IPS-20b (cell line): ENCODE results near the gene ACADS.

ENCODE experiments used
- H3K27ac ChIP-seq: one replicate; pipeline ENCODE4 v1.5.1; 2013; ENCODE audit warnings: low read length
- H3K27me3 ChIP-seq: 2 replicates; pipeline ENCODE4 v1.6.1; 2013; ENCODE audit warnings: mild to moderate bottlenecking, low read length, inconsistent platforms; ENCODE audit not compliant: insufficient read depth
- H3K36me3 ChIP-seq: 2 replicates; pipeline ENCODE4 v1.6.1; 2013; ENCODE audit warnings: low read depth, mild to moderate bottlenecking, inconsistent platforms, low read length, moderate library complexity; ENCODE audit not compliant: insufficient read depth
- H3K4me1 ChIP-seq: 2 replicates; pipeline ENCODE4 v1.6.1; 2013; ENCODE audit warnings: mild to moderate bottlenecking, control low read depth, inconsistent platforms, low read length, moderate library complexity; ENCODE audit not compliant: insufficient read depth
- H3K4me3 ChIP-seq: 2 replicates; pipeline ENCODE4 v1.5.1; 2013; ENCODE audit warnings: mild to moderate bottlenecking, low read length, inconsistent platforms
- H3K9ac ChIP-seq: 2 replicates; pipeline ENCODE4 v1.6.1; 2013; ENCODE audit warnings: low read depth, mild to moderate bottlenecking, inconsistent platforms, low read length, moderate library complexity
- H3K9me3 ChIP-seq: 2 replicates; pipeline ENCODE4 v1.6.1; 2013; ENCODE audit warnings: mild to moderate bottlenecking, low read depth, low read length, inconsistent platforms; ENCODE audit not compliant: insufficient read depth

ACADS gene

GRCh38 chr12:120734210-120734609 is 8.6 kb downstream of the ACADS start:
- Histone ChIP-seq H3K9ac (no peak overlapping the region), H3K4me1 (no peaks in the 10 kb centered on the region), H3K4me3 (no peak overlapping the region), H3K27me3 (no peaks in the 10 kb centered on the region), H3K27ac (no peak overlapping the region), H3K36me3 (0 out of 2 replicates have a peak, but pooled peaks cover 7% of the 10 kb centered on the region), H3K9me3 (no peaks in the 10 kb centered on the region)

GRCh38 chr12:120735181-120735580 is 9.6 kb downstream of the ACADS start:
- Histone ChIP-seq H3K4me3 (no peak overlapping the region), H3K9me3 (no peaks in the 10 kb centered on the region), H3K4me1 (no peaks in the 10 kb centered on the region), H3K27ac (no peak overlapping the region), H3K9ac (no peak overlapping the region), H3K36me3 (0 out of 2 replicates have a peak, but pooled peaks cover 6% of the 10 kb centered on the region), H3K27me3 (no peaks in the 10 kb centered on the region)

GRCh38 chr12:120736404-120737331 is 11.0 kb downstream of the ACADS start:
- no peak overlapping the region for H3K4me3 ChIP-seq
- H3K27ac ChIP-seq = no peak overlapping the region
- no peaks in the 10 kb centered on the region for H3K36me3 ChIP-seq
- no peaks in the 10 kb centered on the region for H3K9me3 ChIP-seq
- H3K4me1 ChIP-seq = no peaks in the 10 kb centered on the region
- no peak overlapping the region for H3K9ac ChIP-seq
- no peaks in the 10 kb centered on the region for H3K27me3 ChIP-seq

DNA sequence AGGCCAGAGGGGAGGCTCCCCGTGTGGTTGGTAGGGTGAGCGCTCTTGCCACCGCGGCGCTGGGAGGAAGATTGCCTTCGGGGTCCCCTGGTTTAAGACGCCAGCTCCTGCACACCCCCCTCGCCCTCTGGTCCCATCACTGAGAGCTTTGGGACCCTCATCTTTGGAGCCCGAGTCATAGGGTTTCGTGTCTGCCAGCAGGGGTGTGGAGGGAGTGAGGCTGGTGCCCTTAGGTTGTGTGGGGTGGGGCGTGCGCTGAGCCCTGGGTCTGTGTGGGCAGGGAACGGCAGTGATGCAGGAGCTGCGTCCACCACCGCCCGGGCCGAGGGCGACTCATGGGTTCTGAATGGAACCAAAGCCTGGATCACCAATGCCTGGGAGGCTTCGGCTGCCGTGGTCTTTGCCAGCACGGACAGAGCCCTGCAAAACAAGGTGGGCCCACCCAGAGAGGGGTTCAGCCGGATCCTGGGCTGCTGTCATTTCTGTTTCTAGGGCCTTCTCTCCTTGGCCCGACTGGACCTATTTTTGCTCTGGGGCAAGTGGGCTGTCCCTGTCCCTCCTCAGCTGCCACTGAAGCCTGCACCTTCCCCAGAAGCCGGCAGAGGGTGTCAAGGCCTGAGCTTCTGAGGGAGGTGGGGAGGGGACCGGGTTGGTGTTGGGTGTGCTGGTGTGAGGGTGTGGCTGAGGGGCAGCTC is 12.1 kb downstream of the ACADS start:
- H3K27me3 ChIP-seq = no peaks in the 10 kb centered on the region

DNA sequence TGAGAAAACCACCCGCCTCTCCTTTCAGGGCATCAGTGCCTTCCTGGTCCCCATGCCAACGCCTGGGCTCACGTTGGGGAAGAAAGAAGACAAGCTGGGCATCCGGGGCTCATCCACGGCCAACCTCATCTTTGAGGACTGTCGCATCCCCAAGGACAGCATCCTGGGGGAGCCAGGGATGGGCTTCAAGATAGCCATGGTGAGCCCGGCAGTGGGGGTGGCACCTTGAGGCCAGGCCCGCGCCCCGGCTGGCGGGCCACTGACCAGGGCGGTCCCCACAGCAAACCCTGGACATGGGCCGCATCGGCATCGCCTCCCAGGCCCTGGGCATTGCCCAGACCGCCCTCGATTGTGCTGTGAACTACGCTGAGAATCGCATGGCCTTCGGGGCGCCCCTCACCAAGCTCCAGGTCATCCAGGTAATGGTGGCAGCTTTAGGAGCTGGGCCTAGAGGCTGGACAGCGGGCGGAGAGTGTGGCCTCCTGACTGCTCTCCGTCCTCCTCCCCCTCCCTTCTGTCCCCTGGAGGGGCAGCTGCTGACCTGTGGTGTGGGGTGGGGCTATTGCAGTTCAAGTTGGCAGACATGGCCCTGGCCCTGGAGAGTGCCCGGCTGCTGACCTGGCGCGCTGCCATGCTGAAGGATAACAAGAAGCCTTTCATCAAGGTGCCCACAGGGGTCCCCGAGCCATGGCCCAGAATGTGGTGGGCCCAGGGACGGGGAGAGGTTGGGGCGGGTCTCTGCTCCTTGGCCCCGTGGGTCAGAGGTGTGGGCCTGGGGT is 12.8 kb downstream of the ACADS start:
- no peaks in the 10 kb centered on the region for H3K9me3 ChIP-seq
- H3K27ac ChIP-seq = no peak overlapping the region
- no peaks in the 10 kb centered on the region for H3K36me3 ChIP-seq
- no peak overlapping the region for H3K9ac ChIP-seq
- no peaks in the 10 kb centered on the region for H3K4me1 ChIP-seq
- no peak overlapping the region for H3K4me3 ChIP-seq
- H3K27me3 ChIP-seq = no peaks in the 10 kb centered on the region

More for the DNA sequence above, 12.1 kb downstream of the ACADS start:
- H3K4me3 ChIP-seq = no peak overlapping the region
- no peaks in the 10 kb centered on the region for H3K36me3 ChIP-seq
- H3K9ac ChIP-seq = no peak overlapping the region
- H3K27ac ChIP-seq = no peak overlapping the region
- no peaks in the 10 kb centered on the region for H3K4me1 ChIP-seq
- H3K9me3 ChIP-seq = no peaks in the 10 kb centered on the region

DNA sequence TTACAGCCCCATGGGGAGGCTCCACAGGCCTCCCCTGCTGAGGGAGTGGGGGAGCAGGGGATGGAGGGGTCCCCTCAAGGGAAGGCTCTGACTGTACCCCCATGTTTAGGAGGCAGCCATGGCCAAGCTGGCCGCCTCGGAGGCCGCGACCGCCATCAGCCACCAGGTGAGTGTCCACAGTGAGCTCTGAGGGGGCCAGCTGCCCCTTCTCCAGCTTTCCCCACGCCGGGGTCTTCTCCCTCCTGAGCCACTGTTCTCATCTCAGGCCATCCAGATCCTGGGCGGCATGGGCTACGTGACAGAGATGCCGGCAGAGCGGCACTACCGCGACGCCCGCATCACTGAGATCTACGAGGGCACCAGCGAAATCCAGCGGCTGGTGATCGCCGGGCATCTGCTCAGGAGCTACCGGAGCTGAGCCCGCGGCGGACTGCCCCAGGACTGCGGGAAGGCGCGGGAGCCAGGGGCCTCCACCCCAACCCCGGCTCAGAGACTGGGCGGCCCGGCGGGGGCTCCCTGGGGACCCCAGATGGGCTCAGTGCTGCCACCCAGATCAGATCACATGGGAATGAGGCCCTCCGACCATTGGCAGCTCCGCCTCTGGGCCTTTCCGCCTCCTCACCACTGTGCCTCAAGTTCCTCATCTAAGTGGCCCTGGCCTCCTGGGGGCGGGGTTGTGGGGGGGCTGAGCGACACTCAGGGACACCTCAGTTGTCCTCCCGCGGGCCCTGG is 13.6 kb downstream of the ACADS start:
- H3K9ac ChIP-seq = no peak overlapping the region
- no peaks in the 10 kb centered on the region for H3K9me3 ChIP-seq
- H3K27me3 ChIP-seq = no peaks in the 10 kb centered on the region
- no peaks in the 10 kb centered on the region for H3K4me1 ChIP-seq
- H3K36me3 ChIP-seq = no peaks in the 10 kb centered on the region
- no peak overlapping the region for H3K27ac ChIP-seq
- H3K4me3 ChIP-seq = no peak overlapping the region

GRCh38 chr12:120739821-120740613 is 14.4 kb downstream of the ACADS start:
- Histone ChIP-seq H3K4me1 (no peaks in the 10 kb centered on the region), H3K27me3 (no peaks in the 10 kb centered on the region), H3K27ac (no peak overlapping the region), H3K4me3 (no peak overlapping the region), H3K36me3 (no peaks in the 10 kb centered on the region), H3K9ac (no peak overlapping the region), H3K9me3 (no peaks in the 10 kb centered on the region)

DNA sequence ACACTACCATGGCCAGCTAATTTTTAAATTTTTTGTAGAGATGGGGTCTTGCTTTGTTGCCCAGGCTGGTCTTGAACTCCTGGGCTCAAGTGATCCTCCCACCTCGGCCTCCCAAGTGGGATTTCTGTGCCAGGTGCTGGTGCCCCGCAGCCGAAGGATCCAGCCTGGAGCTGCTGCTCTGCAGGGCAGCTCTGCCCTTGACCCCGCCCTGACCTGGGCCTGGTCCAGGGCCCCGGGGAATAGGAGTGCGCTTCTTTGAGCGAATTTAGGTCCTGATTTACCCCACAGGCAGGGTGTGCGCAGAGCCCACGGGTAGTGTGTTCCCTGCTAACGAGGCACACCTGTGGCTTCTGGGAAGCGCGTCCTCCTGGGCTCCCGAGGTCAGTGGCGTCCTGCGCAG is 15.2 kb downstream of the ACADS start:
- Histone ChIP-seq H3K4me1 (no peaks in the 10 kb centered on the region), H3K9me3 (no peaks in the 10 kb centered on the region), H3K4me3 (no peak overlapping the region), H3K27me3 (no peaks in the 10 kb centered on the region), H3K9ac (no peak overlapping the region), H3K36me3 (no peaks in the 10 kb centered on the region), H3K27ac (no peak overlapping the region)

DNA sequence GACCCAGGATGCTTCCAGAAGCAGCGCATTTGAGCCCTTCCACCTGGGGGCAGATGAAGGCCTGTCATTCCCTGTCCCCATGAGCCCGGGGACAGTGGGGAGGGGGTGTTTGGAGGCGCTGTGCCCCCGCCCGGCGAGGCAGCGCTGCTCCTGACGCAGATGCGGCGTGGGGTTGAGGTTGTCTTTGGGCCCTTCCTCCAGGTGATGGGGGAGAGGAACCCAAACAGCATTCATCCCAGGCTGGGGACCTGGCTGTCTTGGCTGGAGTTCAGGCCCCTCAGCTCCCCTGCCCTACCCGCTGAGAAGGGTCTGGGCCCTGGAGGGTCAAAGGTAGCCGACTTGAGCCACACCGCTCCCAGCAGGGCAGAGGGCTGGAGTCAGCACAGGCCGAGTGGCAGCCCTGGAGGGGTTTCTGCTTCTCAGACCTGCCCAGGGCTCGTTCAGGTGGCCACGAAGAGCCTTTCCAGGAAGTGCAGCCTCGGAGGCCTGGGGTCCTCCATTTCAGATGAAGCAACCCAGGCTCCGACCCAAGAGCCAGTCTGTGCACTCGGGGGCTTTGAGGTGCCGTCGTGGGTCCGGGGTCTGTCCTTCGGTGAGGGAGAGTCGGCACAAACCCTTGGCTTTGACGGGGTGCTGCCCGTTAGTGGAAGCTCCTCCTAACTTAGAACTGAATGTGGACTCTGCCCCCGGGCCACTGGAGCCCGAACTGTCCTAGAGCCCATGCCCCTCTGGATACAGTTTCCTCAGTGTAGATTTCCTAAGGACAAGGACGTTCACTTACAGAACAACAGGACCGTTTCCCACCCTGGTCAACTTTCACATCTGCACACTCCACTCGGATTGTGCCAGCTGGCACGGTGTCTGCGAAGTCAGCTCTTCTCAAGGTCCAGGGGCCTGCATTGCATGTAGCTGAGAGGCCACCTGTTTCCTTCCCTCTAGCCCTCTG is 16.1 kb downstream of the ACADS start:
- no peak overlapping the region for H3K9ac ChIP-seq
- no peak overlapping the region for H3K4me3 ChIP-seq
- no peaks in the 10 kb centered on the region for H3K9me3 ChIP-seq
- H3K27ac ChIP-seq = no peak overlapping the region
- no peaks in the 10 kb centered on the region for H3K27me3 ChIP-seq
- no peaks in the 10 kb centered on the region for H3K4me1 ChIP-seq
- no peaks in the 10 kb centered on the region for H3K36me3 ChIP-seq

DNA sequence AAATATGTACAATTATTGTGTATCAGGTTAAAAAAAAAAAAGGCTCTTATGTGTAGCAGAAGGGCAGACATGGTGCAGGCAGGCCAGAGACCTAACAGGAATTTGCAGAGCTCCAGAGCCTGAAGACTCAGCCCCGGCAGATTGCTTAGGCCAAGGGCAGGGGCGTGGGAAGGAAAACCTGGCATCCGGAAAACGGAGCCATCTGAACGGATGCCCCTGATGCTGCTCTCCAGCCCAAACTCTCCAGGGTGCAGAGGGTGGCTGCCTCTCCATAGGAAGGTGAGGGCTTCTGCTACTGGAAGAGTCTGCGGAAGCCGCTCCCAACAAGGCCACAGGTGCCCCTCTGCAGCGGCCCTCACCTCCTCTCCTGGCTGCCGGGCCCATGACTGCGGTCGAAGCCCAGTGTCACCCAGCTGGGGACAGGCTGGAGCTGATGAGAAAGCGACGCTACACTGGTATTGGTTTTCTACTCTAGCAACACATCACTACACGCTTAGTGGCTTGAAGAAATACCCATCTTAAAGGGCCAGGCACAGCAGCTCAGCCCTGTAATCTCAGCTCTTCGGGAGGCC is 19.4 kb downstream of the ACADS start:
- H3K9me3 ChIP-seq = no peaks in the 10 kb centered on the region
- H3K4me3 ChIP-seq = no peak overlapping the region
- no peaks in the 10 kb centered on the region for H3K27me3 ChIP-seq
- H3K4me1 ChIP-seq = no peaks in the 10 kb centered on the region
- H3K9ac ChIP-seq = no peak overlapping the region
- no peaks in the 10 kb centered on the region for H3K36me3 ChIP-seq
- no peak overlapping the region for H3K27ac ChIP-seq
